Purkinje cell (primary cell): Measurements from ENCODE around the gene RHOJ. TPM values are rescaled to one million over a fixed set of nuclear protein-coding genes. Genes with fewer than 3 reads are reported as not detected.

ENCODE experiments used
- polyA plus RNA-seq: library from polyadenylated mRNA; unstranded; fragments of >200 nt; fragmentation: Nextera tagmentation; gene quantifications from 2 replicates; pipeline ENCODE4 v1.2.1, GENCODE V29; 2014

RHOJ gene
- polyA plus RNA-seq, result 2.0 and 7.8 TPM in 2 replicates

GRCh38 chr14:63204407-63205043, at the start of gene RHOJ:
Gene RHOJ, plus strand, starts transcription at chr14:63204443. Its CDS starts 427 bp downstream, at chr14:63204870.

GRCh38 chr14:63318835-63319234, 114.6 kb downstream of the RHOJ start, which contains the start of gene GPHB5:
Gene GPHB5, minus strand, starts transcription at chr14:63318935. Its CDS starts 1,086 bp downstream, at chr14:63317849.

Other genes with a start within 250 kb of the RHOJ start
- 1.3 TPM in 1 of 2 replicates, not detected in the other for gene KCNH5, start 159.0 kb upstream of the RHOJ start, polyA plus RNA-seq
- gene GPHB5, start 114.5 kb downstream of the RHOJ start, polyA plus RNA-seq, result not detected in 2 replicates